Transverse colon (tissue), 4 donors: ENCODE data around the gene PPP6R2.
A peak's percentile ranks its signal among the peaks of the same experiment; 100 is the strongest.

Source experiments
- POLR2A ChIP-seq: fragments of 450-650 bp; IDR thresholded peaks from one replicate; pipeline ENCODE4 v1.6.1; 2016; ENCODE audit warnings: antibody characterized with exemption, mild to moderate bottlenecking, moderate library complexity
- POLR2AphosphoS5 ChIP-seq, 3 donors: sonication (generic); formaldehyde crosslinking; IDR thresholded peaks; one replicate each; pipeline ENCODE4 v1.6.1; 2016; ENCODE audit warnings: antibody characterized with exemption in 3 of 3
- TF ChIP-seq, protein P1 (sequence below), 5 experiments: fragments of 200-600 bp in 3 of 5; fragments of 450-650 bp in 2 of 5; sonication (generic) in 3 of 5; IDR thresholded peaks; 1 replicate in 2 of 5; 2 replicates in 3 of 5; pipeline ENCODE4 v1.5.1; 2016 to 2017; ENCODE audit warnings: antibody characterized with exemption in 5 of 5, inconsistent platforms in 3 of 5, mild to moderate bottlenecking in 2 of 5, moderate library complexity in 1 of 5

- peak; percentile 50 for TF ChIP-seq POLR2A
- TF ChIP-seq, protein P1, sequence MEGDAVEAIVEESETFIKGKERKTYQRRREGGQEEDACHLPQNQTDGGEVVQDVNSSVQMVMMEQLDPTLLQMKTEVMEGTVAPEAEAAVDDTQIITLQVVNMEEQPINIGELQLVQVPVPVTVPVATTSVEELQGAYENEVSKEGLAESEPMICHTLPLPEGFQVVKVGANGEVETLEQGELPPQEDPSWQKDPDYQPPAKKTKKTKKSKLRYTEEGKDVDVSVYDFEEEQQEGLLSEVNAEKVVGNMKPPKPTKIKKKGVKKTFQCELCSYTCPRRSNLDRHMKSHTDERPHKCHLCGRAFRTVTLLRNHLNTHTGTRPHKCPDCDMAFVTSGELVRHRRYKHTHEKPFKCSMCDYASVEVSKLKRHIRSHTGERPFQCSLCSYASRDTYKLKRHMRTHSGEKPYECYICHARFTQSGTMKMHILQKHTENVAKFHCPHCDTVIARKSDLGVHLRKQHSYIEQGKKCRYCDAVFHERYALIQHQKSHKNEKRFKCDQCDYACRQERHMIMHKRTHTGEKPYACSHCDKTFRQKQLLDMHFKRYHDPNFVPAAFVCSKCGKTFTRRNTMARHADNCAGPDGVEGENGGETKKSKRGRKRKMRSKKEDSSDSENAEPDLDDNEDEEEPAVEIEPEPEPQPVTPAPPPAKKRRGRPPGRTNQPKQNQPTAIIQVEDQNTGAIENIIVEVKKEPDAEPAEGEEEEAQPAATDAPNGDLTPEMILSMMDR (IDR thresholded peaks at IDR 0.05), result no peak
- peak; percentile 72 to 79 (median 72) for TF ChIP-seq POLR2AphosphoS5 (IDR thresholded peaks at IDR 0.05)
Observed at GRCh38 chr22:50474710-50475651, 131.9 kb downstream of the PPP6R2 start, which contains the start of gene SBF1.
